Activated CD4-positive, alpha-beta memory T cell treated with anti-CD3 and anti-CD28 coated beads, Interleukin-2, amount 10 ng/mL, durations not matched to agents 7 days and 5 days (primary cell): Measurements from ENCODE around the gene MAP1B. TPM values are rescaled to one million over a fixed set of nuclear protein-coding genes. Genes with fewer than 3 reads are reported as not detected.

Experiments used
- CTCF ChIA-PET: fragments of 350-600 bp; sonication (Branson Sonifier 250); formaldehyde crosslinking; loops from one replicate; lab custom pipeline; 2021; ENCODE audit warnings: antibody characterized with exemption, inconsistent platforms; lab: Charles Lee
- POLR2A ChIA-PET: fragments of 350-600 bp; sonication (Branson Sonifier 250); formaldehyde crosslinking; loops from one replicate; lab custom pipeline; 2021; ENCODE audit warnings: antibody characterized with exemption; lab: Charles Lee
- DNase-seq: peaks from one replicate; pipeline ENCODE4 v3.0.0-alpha.2; 2020
- H3K27ac Mint-ChIP-seq: one replicate; pipeline ENCODE4 v1.8.0; 2021; ENCODE audit warnings: mild to moderate bottlenecking, mixed read lengths
- H3K27me3 Mint-ChIP-seq: one replicate; pipeline ENCODE4 v1.8.0; 2021; ENCODE audit warnings: mixed read lengths
- H3K36me3 Mint-ChIP-seq: one replicate; pipeline ENCODE4 v1.8.0; 2021; ENCODE audit warnings: low read depth, mixed read lengths
- H3K4me1 Mint-ChIP-seq: one replicate; pipeline ENCODE4 v1.8.0; 2021; ENCODE audit warnings: mixed read lengths
- H3K4me3 Mint-ChIP-seq: one replicate; pipeline ENCODE4 v1.8.0; 2021; ENCODE audit warnings: mild to moderate bottlenecking, mixed read lengths
- H3K9me3 Mint-ChIP-seq: one replicate; pipeline ENCODE4 v1.8.0; 2021; ENCODE audit warnings: mixed read lengths
- total RNA-seq, 2 experiments: library from RNA; stranded (reverse); gene quantifications; one replicate each; pipeline ENCODE4 v1.2.3, GENCODE V29; 2021

The MAP1B gene
- total RNA-seq, 2 experiments from 2014 or later = 0.25 to 0.30 TPM

- no peaks in the 10 kb centered on the region for H3K9me3 Mint-ChIP-seq
- peaks cover 84% of the 10 kb centered on the region for H3K36me3 Mint-ChIP-seq
- H3K27me3 Mint-ChIP-seq = no peaks in the 10 kb centered on the region
- no peak overlapping the region for H3K27ac Mint-ChIP-seq
- H3K4me3 Mint-ChIP-seq = no peak overlapping the region
- POLR2A ChIA-PET = interaction anchor here (1.4 kb wide), 2 partner anchors 10 to 26 kb away, joined by 3 to 4 read pairs; no protein-coding TSS in a partner anchor
- CTCF ChIA-PET = no interaction called here
- no peaks in the 10 kb centered on the region for H3K4me1 Mint-ChIP-seq
- no peak for DNase-seq
Observed at GRCh38 chr5:72221541-72221940, 114.3 kb downstream of the MAP1B start.

- peaks cover 83% of the 10 kb centered on the region for H3K36me3 Mint-ChIP-seq
- H3K4me1 Mint-ChIP-seq = no peaks in the 10 kb centered on the region
- no peak overlapping the region for H3K4me3 Mint-ChIP-seq
- CTCF ChIA-PET = no interaction called here
- POLR2A ChIA-PET = no interaction called here
- no peak overlapping the region for H3K27ac Mint-ChIP-seq
- DNase-seq = no peak
- H3K27me3 Mint-ChIP-seq = no peaks in the 10 kb centered on the region
- H3K9me3 Mint-ChIP-seq = no peaks in the 10 kb centered on the region
Observed at GRCh38 chr5:72222521-72222920, 115.2 kb downstream of the MAP1B start.

GRCh38 chr5:72223371-72223770 lies 116.1 kb downstream of the MAP1B start:
- H3K4me3 Mint-ChIP-seq = no peak overlapping the region
- POLR2A ChIA-PET = interaction anchor here (1.1 kb wide), 1 partner anchor 11 kb away, joined by 4 read pairs; no protein-coding TSS in a partner anchor
- H3K27ac Mint-ChIP-seq = no peak overlapping the region
- H3K36me3 Mint-ChIP-seq = peaks cover 80% of the 10 kb centered on the region
- no peak for DNase-seq
- H3K4me1 Mint-ChIP-seq = no peaks in the 10 kb centered on the region
- no peaks in the 10 kb centered on the region for H3K9me3 Mint-ChIP-seq
- CTCF ChIA-PET = interaction anchor here (1.2 kb wide), 1 partner anchor 45 kb away, joined by 3 read pairs; no protein-coding TSS in a partner anchor
- no peaks in the 10 kb centered on the region for H3K27me3 Mint-ChIP-seq

GRCh38 chr5:72224946-72225463 lies 117.7 kb downstream of the MAP1B start:
- CTCF ChIA-PET = no interaction called here
- no peak overlapping the region for H3K27ac Mint-ChIP-seq
- no peaks in the 10 kb centered on the region for H3K9me3 Mint-ChIP-seq
- no peak for DNase-seq
- H3K27me3 Mint-ChIP-seq = no peaks in the 10 kb centered on the region
- H3K36me3 Mint-ChIP-seq = peaks cover 69% of the 10 kb centered on the region
- H3K4me3 Mint-ChIP-seq = no peak overlapping the region
- POLR2A ChIA-PET = no interaction called here
- no peaks in the 10 kb centered on the region for H3K4me1 Mint-ChIP-seq

- ChIA-PET CTCF (no interaction called here), POLR2A (no interaction called here)
- Mint-ChIP-seq H3K9me3 (no peaks in the 10 kb centered on the region), H3K4me1 (no peaks in the 10 kb centered on the region), H3K4me3 (no peak overlapping the region), H3K27me3 (peaks cover 7% of the 10 kb centered on the region), H3K36me3 (peaks cover 70% of the 10 kb centered on the region), H3K27ac (no peak overlapping the region)
- no peak for DNase-seq
Observed at GRCh38 chr5:72225741-72226140, 118.5 kb downstream of the MAP1B start.

GRCh38 chr5:72226950-72227349 lies 119.7 kb downstream of the MAP1B start:
- Mint-ChIP-seq H3K9me3 (no peaks in the 10 kb centered on the region), H3K36me3 (peaks cover 70% of the 10 kb centered on the region), H3K27me3 (peaks cover 14% of the 10 kb centered on the region), H3K4me1 (peaks cover under 1% of the 10 kb centered on the region), H3K27ac (no peak overlapping the region), H3K4me3 (no peak overlapping the region)
- CTCF ChIA-PET = no interaction called here
- DNase-seq = no peak
- POLR2A ChIA-PET = no interaction called here

- no peak overlapping the region for H3K27ac Mint-ChIP-seq
- H3K36me3 Mint-ChIP-seq = peaks cover 59% of the 10 kb centered on the region
- no peak for DNase-seq
- no peak overlapping the region for H3K4me3 Mint-ChIP-seq
- H3K9me3 Mint-ChIP-seq = no peaks in the 10 kb centered on the region
- ChIA-PET CTCF (interaction anchor here (1.2 kb wide), 1 partner anchor 15 kb away, joined by 3 read pairs; no protein-coding TSS in a partner anchor), POLR2A (no interaction called here)
- H3K4me1 Mint-ChIP-seq = peaks cover 15% of the 10 kb centered on the region
- peaks cover 18% of the 10 kb centered on the region for H3K27me3 Mint-ChIP-seq
Observed at GRCh38 chr5:72228960-72229359, 121.7 kb downstream of the MAP1B start.

- peaks cover 47% of the 10 kb centered on the region for H3K36me3 Mint-ChIP-seq
Observed at GRCh38 chr5:72231991-72232703, 124.9 kb downstream of the MAP1B start.

GRCh38 chr5:72232838-72233237 lies 125.6 kb downstream of the MAP1B start:
- no peak overlapping the region for H3K4me3 Mint-ChIP-seq
- H3K27ac Mint-ChIP-seq = no peak overlapping the region
- CTCF ChIA-PET = no interaction called here
- H3K36me3 Mint-ChIP-seq = peaks cover 48% of the 10 kb centered on the region
- H3K9me3 Mint-ChIP-seq = no peaks in the 10 kb centered on the region
- POLR2A ChIA-PET = interaction anchor here (1.4 kb wide), 1 partner anchor 75 kb away, joined by 6 read pairs; no protein-coding TSS in a partner anchor
- DNase-seq = no peak
- H3K4me1 Mint-ChIP-seq = peaks cover 32% of the 10 kb centered on the region
- peaks cover 33% of the 10 kb centered on the region for H3K27me3 Mint-ChIP-seq

More at GRCh38 chr5:72231991-72232703, 124.9 kb downstream of the MAP1B start:
- Mint-ChIP-seq H3K9me3 (no peaks in the 10 kb centered on the region), H3K27ac (no peak overlapping the region), H3K27me3 (peaks cover 31% of the 10 kb centered on the region), H3K4me1 (peaks cover 32% of the 10 kb centered on the region), H3K4me3 (no peak overlapping the region)
- ChIA-PET POLR2A (interaction anchor here (0.8 to 1.4 kb wide), 3 partner anchors 11 to 76 kb away, joined by 3 to 6 read pairs (median 3); no protein-coding TSS in a partner anchor), CTCF (no interaction called here)
- no peak for DNase-seq

GRCh38 chr5:72233835-72234234 lies 126.6 kb downstream of the MAP1B start:
- no peak overlapping the region for H3K27ac Mint-ChIP-seq
- no peaks in the 10 kb centered on the region for H3K9me3 Mint-ChIP-seq
- ChIA-PET POLR2A (interaction anchor here (1.0 to 1.4 kb wide), 4 partner anchors 10 to 95 kb away, joined by 3 to 5 read pairs (median 4); partner anchors contain the start of genes MRPS27 and PTCD2), CTCF (interaction anchor here (1.9 kb wide), 1 partner anchor 74 kb away, joined by 7 read pairs; no protein-coding TSS in a partner anchor)
- no peak for DNase-seq
- no peak overlapping the region for H3K4me3 Mint-ChIP-seq
- peaks cover 33% of the 10 kb centered on the region for H3K27me3 Mint-ChIP-seq
- H3K36me3 Mint-ChIP-seq = peaks cover 51% of the 10 kb centered on the region
- H3K4me1 Mint-ChIP-seq = peaks cover 32% of the 10 kb centered on the region

GRCh38 chr5:72234265-72234700 lies 127.0 kb downstream of the MAP1B start:
- POLR2A ChIA-PET = interaction anchor here (1.0 to 1.4 kb wide), 4 partner anchors 11 to 95 kb away, joined by 3 to 5 read pairs (median 4); partner anchors contain the start of genes MRPS27 and PTCD2
- Mint-ChIP-seq H3K27ac (no peak overlapping the region), H3K36me3 (peaks cover 49% of the 10 kb centered on the region), H3K4me1 (peaks cover 32% of the 10 kb centered on the region), H3K4me3 (no peak overlapping the region), H3K27me3 (peaks cover 33% of the 10 kb centered on the region), H3K9me3 (no peaks in the 10 kb centered on the region)
- peak; percentile 21 for DNase-seq
- CTCF ChIA-PET = interaction anchor here (1.9 kb wide), 1 partner anchor 74 kb away, joined by 7 read pairs; no protein-coding TSS in a partner anchor

GRCh38 chr5:72234868-72235267 lies 127.6 kb downstream of the MAP1B start:
- Mint-ChIP-seq H3K4me1 (peaks cover 32% of the 10 kb centered on the region), H3K27ac (no peak overlapping the region), H3K36me3 (peaks cover 49% of the 10 kb centered on the region), H3K9me3 (no peaks in the 10 kb centered on the region), H3K27me3 (peaks cover 33% of the 10 kb centered on the region), H3K4me3 (no peak overlapping the region)
- ChIA-PET POLR2A (interaction anchor here (0.6 to 1.4 kb wide), 5 partner anchors 11 to 96 kb away, joined by 3 to 5 read pairs (median 4); partner anchors contain the start of genes MRPS27 and PTCD2), CTCF (interaction anchor here (1.9 kb wide), 1 partner anchor 73 kb away, joined by 7 read pairs; no protein-coding TSS in a partner anchor)
- no peak for DNase-seq

- Mint-ChIP-seq H3K9me3 (no peaks in the 10 kb centered on the region), H3K27ac (no peak overlapping the region), H3K36me3 (peaks cover 42% of the 10 kb centered on the region), H3K27me3 (peaks cover 29% of the 10 kb centered on the region), H3K4me1 (peaks cover 32% of the 10 kb centered on the region), H3K4me3 (no peak overlapping the region)
- no peak for DNase-seq
- CTCF ChIA-PET = no interaction called here
- POLR2A ChIA-PET = no interaction called here
Observed at GRCh38 chr5:72235725-72236124, 128.4 kb downstream of the MAP1B start.
